ENCODE measurements around the gene PITPNC1.
A peak's percentile ranks its signal among the peaks of the same experiment; 100 is the strongest.
"Not testable (repeated sequence)": the region's sequence is repeated elsewhere in the genome, so short reads cannot be mapped to it uniquely, and the experiment has no call there.

The PITPNC1 gene

DNA sequence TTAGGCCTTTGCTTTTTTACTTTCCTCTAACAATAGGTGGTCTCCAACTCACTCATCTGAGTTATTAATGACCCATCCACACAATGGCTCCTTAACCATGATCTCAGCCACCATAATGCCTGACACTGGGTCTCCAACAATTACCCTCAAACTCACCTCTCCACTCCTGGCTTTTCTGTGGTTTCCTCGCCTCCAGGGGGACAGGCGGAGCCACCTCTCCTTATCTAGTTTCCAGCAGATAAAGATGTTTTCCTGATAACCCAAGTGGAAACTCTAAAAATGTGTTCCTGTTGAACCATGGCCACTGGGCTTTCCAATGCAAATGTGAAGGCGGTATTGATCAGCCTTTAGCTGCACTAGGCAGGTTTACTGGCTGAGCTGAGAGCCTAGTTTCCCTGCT, 331.3 kb downstream of the PITPNC1 start:
- in situ Hi-C loops (cut with HindIII; ENCODE audit: low pct_unique_long_range_greater_than_20kb, low sequenced_read_pairs), result no loop called here

DNA sequence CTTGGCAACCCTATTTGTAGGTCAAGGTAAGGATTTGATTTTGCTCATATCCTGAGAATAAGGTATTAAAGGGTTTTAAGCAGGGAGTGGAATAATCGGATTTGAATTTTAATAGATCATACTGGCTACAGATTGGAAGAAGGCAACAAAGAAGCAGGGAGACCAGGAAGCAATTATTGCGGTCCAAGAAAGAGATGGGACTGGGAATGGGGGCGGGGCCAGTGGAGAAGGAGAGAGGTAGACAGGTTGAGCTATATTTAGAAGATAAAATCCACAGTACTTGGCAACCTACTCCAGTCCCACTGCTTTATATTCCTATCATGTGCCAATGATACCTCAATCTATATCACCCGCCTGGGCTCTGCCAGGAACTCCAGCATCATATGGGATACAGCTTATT, 334.8 kb downstream of the PITPNC1 start:
- no peak for DNase-seq (ENCODE audit: low read depth in 1 of 2, low spot score in 1 of 2)
- no peak for TF ChIP-seq JUND (IDR thresholded peaks at IDR 0.05; ENCODE audit: low read depth)
- in situ Hi-C loops (cut with HindIII; ENCODE audit: low pct_unique_long_range_greater_than_20kb, low sequenced_read_pairs), result no loop called here

More for the DNA sequence above, 331.3 kb downstream of the PITPNC1 start:
- TF ChIP-seq JUND (IDR thresholded peaks at IDR 0.05; ENCODE audit: low read depth), result no peak
- DNase-seq (ENCODE audit: low read depth in 1 of 2, low spot score in 1 of 2), result no peak

DNA sequence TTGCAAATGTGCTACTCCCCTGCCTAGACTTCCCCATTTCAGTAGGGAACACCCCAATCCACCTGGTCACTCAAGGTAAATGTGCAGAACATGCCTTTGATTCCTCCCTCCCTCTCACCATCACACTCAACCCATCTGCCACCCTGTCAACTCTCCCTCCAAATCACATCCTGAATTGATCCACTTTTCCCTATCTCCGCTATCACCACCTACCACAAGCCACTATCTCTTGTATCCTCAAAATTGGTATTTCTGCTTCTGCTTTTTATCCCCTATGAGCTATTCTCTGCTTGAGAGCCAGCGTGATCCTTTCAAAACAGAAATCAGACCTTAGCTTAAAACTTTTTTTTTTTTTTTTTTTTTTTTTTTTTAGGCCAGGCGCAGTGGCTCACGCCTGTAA, 335.3 kb downstream of the PITPNC1 start:
- no peak for DNase-seq (ENCODE audit: low read depth in 1 of 2, low spot score in 1 of 2)
- in situ Hi-C loops (cut with HindIII; ENCODE audit: low pct_unique_long_range_greater_than_20kb, low sequenced_read_pairs), result no loop called here
- TF ChIP-seq JUND (IDR thresholded peaks at IDR 0.05; ENCODE audit: low read depth), result no peak

- no peak for DNase-seq (ENCODE audit: low read depth in 1 of 2, low spot score in 1 of 2)
- TF ChIP-seq JUND (IDR thresholded peaks at IDR 0.05; ENCODE audit: low read depth), result no peak
- in situ Hi-C loops (cut with HindIII; ENCODE audit: low pct_unique_long_range_greater_than_20kb, low sequenced_read_pairs), result no loop called here
Measured at GRCh38 chr17:67713169-67713568, 336.1 kb downstream of the PITPNC1 start.

- DNase-seq (ENCODE audit: low read depth in 1 of 2, low spot score in 1 of 2), result no peak
- no peak for TF ChIP-seq JUND (IDR thresholded peaks at IDR 0.05; ENCODE audit: low read depth)
- in situ Hi-C loops (cut with HindIII; ENCODE audit: low pct_unique_long_range_greater_than_20kb, low sequenced_read_pairs), result no loop called here
Measured at GRCh38 chr17:67716405-67716798, 339.3 kb downstream of the PITPNC1 start.

- peak in 1 of 2 experiments; percentile 37 for DNase-seq (ENCODE audit: low read depth in 1 of 2, low spot score in 1 of 2)
- TF ChIP-seq JUND (IDR thresholded peaks at IDR 0.05; ENCODE audit: low read depth), result no peak
- in situ Hi-C loops (cut with HindIII; ENCODE audit: low pct_unique_long_range_greater_than_20kb, low sequenced_read_pairs), result no loop called here
Measured at GRCh38 chr17:67717192-67717623, 340.1 kb downstream of the PITPNC1 start.

DNA sequence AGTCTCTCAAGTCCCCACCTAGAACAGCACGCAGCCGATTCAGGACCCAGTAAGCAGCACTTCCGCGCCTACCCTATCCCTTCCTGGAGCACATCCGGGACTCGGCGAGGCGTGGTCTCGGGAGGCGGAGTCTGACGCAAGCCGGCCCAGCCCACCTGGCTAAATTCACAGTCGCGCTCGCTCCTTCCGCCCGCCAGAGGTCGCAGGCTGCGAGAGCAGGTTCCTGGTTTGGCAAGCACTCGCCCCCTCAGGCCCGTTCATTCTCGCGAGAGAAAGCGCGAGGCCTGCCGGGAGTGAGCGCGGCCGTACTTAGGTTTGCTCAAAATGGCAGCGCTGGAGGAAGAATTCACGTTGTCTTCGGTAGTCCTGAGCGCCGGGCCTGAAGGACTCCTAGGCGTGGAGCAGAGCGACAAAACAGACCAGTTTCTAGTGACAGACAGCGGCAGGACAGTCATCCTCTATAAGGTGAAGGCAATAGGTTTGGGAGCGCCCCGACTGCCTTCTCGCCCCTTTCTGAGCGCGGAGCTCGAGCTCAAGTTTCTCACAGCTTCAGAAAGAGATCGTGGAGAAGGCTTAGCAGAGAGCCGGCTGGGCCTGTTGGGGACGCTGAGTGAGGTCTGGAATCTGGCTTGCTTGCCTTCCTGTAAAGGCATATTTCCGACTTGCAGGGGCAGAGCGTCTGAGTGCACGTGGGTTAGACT, 340.7 kb downstream of the PITPNC1 start, which contains the start of gene NOL11:
Gene NOL11, plus strand, starts transcription at position 313 of the 701 bp plus-strand sequence. Its CDS starts 12 bp downstream, at position 325.
- peak; percentile 89 to 99 for DNase-seq (ENCODE audit: low read depth in 1 of 2, low spot score in 1 of 2)
- in situ Hi-C loops (cut with HindIII; ENCODE audit: low pct_unique_long_range_greater_than_20kb, low sequenced_read_pairs), result no loop called here
- no peak for TF ChIP-seq JUND (IDR thresholded peaks at IDR 0.05; ENCODE audit: low read depth)

- DNase-seq (ENCODE audit: low read depth in 1 of 2, low spot score in 1 of 2), result peak in 1 of 2 experiments; percentile 29
- TF ChIP-seq JUND (IDR thresholded peaks at IDR 0.05; ENCODE audit: low read depth), result no peak
Measured at GRCh38 chr17:67718325-67718941, 341.4 kb downstream of the PITPNC1 start.

DNA sequence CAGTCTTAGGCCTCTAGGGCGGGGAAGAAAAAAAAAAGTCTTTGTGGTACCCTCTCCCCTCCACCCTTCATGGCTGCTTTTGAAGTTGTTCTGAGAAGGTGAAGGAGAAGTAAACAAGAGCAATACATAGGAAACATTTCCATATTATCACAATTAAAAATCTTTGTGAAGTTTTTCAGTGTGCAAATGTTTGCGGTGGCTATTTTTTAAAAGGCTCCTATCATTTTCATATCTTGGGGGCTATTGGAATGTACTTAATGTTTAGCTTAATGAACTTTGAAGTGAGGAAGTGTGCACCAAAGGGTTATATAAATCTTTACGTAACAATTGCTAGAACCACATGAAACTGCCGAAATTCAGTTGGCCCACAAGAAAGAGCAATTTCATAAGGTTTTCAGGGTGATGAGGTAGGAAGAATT, 348.3 kb downstream of the PITPNC1 start:
- no peak for TF ChIP-seq JUND (IDR thresholded peaks at IDR 0.05; ENCODE audit: low read depth)
- DNase-seq (ENCODE audit: low read depth in 1 of 2, low spot score in 1 of 2), result no peak
- in situ Hi-C loops (cut with HindIII; ENCODE audit: low pct_unique_long_range_greater_than_20kb, low sequenced_read_pairs), result no loop called here

More at GRCh38 chr17:67718325-67718941, 341.4 kb downstream of the PITPNC1 start:
- in situ Hi-C loops (cut with HindIII; ENCODE audit: low pct_unique_long_range_greater_than_20kb, low sequenced_read_pairs), result no loop called here

GRCh38 chr17:67725807-67726206, 348.7 kb downstream of the PITPNC1 start:
- no peak for DNase-seq (ENCODE audit: low read depth in 1 of 2, low spot score in 1 of 2)
- no peak for TF ChIP-seq JUND (IDR thresholded peaks at IDR 0.05; ENCODE audit: low read depth)
- in situ Hi-C loops (cut with HindIII; ENCODE audit: low pct_unique_long_range_greater_than_20kb, low sequenced_read_pairs), result no loop called here

DNA sequence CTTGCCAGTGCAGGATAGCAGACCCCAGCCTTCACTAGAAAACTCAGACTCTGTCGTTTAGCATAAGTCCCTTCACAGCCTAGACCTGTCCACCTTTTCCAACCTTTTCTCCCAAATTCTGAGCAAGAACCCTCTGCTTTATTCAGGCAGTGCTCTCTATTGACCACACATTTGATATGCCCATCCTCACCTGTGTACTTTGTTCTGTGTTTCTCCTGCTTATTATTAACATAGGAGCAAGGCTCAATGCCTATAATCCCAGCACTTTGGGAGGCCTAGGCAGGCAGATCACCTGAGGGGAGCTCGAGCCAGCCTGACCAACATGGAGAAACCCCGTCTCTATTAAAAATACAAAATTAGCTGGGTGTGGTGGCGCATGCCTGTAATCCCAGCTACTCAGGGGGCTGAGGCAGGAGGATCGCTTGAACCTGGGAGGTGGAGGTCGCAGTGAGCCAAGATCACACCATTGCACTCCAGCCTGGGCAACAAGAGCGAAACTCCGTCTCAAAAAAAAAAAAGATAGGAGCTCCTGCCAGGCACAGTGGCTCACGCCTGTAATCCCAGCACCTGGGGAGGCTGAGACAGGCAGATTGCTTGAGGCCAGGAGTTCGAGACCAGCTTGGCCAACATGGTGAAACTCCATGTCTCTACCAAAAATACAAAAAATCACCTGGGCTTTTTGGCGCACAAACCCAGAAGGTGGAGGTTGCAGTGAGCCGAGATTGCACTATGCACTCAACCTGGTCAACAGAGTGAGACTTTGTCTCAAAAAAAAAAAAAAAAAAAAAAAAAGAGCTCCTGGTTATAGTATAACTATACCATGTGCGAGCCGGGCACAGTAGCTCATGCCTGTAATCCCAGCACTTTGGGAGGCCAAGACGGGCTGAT, 350.3 kb downstream of the PITPNC1 start:
- DNase-seq (ENCODE audit: low read depth in 1 of 2, low spot score in 1 of 2); in situ Hi-C loops (cut with HindIII; ENCODE audit: low pct_unique_long_range_greater_than_20kb, low sequenced_read_pairs): not testable (repeated sequence)

- in situ Hi-C loops (cut with HindIII; ENCODE audit: low pct_unique_long_range_greater_than_20kb, low sequenced_read_pairs), result no loop called here
- TF ChIP-seq JUND (IDR thresholded peaks at IDR 0.05; ENCODE audit: low read depth), result no peak
- no peak for DNase-seq (ENCODE audit: low read depth in 1 of 2, low spot score in 1 of 2)
Measured at GRCh38 chr17:67729903-67730302, 352.8 kb downstream of the PITPNC1 start.

All from T47D (cell line).